IPS DF 19.7 (cell line): ENCODE data around the gene USP17L29.
"Not testable (repeated sequence)": the region's sequence is repeated elsewhere in the genome, so short reads cannot be mapped to it uniquely, and the experiment has no call there.

ENCODE experiments used
- DNase-seq: peaks from one replicate; pipeline ENCODE4 v3.0.0-alpha.2; 2013; ENCODE audit warnings: low read depth, low spot score

Gene USP17L29

DNA sequence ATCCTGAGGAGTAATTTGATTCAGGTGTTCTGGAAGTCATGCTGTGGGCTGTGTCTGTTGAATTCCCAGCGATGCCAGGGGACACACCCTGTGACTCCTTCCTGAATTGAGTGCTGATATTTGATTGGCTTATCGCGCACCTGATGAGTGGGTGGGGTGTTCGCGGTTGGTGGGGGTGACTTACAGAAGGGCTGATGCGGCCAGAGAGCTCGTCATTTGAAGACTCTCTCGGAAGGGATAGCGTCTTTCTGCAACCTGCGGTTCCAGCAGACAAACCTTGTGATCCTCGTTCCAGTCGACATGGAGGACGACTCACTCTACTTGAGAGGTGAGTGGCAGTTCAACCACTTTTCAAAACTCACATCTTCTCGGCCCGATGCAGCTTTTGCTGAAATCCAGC is at the start of gene USP17L29:
Gene USP17L29, plus strand, starts transcription at position 301 of the 400 bp plus-strand sequence. Its CDS starts 0 bp downstream, at position 301.
- not testable (repeated sequence) for DNase-seq

DNA sequence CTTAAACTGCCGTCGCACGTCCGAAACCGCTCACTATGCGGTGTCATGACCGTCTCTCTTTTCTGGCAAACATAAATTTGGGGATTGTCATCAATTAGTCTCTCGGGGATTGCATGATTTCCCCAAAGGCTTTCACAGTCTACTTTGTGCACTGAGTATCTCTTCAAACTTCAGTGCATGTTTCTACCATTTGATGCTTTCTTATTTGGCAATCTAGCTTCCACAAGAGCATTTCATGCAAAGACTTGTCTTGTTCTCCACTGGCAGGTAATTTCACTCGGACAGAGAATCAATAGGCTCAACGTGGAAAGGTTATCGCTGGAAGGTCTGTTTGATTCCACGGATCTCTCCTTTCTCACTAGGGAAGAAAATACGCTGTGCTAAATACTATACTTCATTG is 29.2 kb upstream of the USP17L29 start:
- DNase-seq, result not testable (repeated sequence)

DNA sequence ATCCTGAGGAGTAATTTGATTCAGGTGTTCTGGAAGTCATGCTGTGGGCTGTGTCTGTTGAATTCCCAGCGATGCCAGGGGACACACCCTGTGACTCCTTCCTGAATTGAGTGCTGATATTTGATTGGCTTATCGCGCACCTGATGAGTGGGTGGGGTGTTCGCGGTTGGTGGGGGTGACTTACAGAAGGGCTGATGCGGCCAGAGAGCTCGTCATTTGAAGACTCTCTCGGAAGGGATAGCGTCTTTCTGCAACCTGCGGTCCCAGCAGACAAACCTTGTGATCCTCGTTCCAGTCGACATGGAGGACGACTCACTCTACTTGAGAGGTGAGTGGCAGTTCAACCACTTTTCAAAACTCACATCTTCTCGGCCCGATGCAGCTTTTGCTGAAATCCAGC is 28.6 kb upstream of the USP17L29 start, which contains the start of gene USP17L24:
Gene USP17L24, plus strand, starts transcription at position 301 of the 400 bp plus-strand sequence. Its CDS starts 0 bp downstream, at position 301.
- not testable (repeated sequence) for DNase-seq

DNA sequence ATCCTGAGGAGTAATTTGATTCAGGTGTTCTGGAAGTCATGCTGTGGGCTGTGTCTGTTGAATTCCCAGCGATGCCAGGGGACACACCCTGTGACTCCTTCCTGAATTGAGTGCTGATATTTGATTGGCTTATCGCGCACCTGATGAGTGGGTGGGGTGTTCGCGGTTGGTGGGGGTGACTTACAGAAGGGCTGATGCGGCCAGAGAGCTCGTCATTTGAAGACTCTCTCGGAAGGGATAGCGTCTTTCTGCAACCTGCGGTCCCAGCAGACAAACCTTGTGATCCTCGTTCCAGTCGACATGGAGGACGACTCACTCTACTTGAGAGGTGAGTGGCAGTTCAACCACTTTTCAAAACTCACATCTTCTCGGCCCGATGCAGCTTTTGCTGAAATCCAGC is 23.8 kb upstream of the USP17L29 start, which contains the start of gene USP17L25:
Gene USP17L25, plus strand, starts transcription at position 301 of the 400 bp plus-strand sequence. Its CDS starts 0 bp downstream, at position 301.
- not testable (repeated sequence) for DNase-seq

DNA sequence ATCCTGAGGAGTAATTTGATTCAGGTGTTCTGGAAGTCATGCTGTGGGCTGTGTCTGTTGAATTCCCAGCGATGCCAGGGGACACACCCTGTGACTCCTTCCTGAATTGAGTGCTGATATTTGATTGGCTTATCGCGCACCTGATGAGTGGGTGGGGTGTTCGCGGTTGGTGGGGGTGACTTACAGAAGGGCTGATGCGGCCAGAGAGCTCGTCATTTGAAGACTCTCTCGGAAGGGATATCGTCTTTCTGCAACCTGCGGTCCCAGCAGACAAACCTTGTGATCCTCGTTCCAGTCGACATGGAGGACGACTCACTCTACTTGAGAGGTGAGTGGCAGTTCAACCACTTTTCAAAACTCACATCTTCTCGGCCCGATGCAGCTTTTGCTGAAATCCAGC is 19.1 kb upstream of the USP17L29 start, which contains the start of gene USP17L26:
Gene USP17L26, plus strand, starts transcription at position 301 of the 400 bp plus-strand sequence. Its CDS starts 0 bp downstream, at position 301.
- not testable (repeated sequence) for DNase-seq

DNA sequence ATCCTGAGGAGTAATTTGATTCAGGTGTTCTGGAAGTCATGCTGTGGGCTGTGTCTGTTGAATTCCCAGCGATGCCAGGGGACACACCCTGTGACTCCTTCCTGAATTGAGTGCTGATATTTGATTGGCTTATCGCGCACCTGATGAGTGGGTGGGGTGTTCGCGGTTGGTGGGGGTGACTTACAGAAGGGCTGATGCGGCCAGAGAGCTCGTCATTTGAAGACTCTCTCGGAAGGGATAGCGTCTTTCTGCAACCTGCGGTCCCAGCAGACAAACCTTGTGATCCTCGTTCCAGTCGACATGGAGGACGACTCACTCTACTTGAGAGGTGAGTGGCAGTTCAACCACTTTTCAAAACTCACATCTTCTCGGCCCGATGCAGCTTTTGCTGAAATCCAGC is 14.3 kb upstream of the USP17L29 start, which contains the start of gene USP17L5:
Gene USP17L5, plus strand, starts transcription at position 301 of the 400 bp plus-strand sequence. Its CDS starts 0 bp downstream, at position 301.
- DNase-seq, result not testable (repeated sequence)

- DNase-seq, result not testable (repeated sequence)
Measured at GRCh38 chr4:9343848-9344247, 9.6 kb upstream of the USP17L29 start, which contains the start of gene USP17L27. Gene USP17L27, plus strand, starts transcription at chr4:9344148. Its CDS starts 0 bp downstream, at chr4:9344148.

DNA sequence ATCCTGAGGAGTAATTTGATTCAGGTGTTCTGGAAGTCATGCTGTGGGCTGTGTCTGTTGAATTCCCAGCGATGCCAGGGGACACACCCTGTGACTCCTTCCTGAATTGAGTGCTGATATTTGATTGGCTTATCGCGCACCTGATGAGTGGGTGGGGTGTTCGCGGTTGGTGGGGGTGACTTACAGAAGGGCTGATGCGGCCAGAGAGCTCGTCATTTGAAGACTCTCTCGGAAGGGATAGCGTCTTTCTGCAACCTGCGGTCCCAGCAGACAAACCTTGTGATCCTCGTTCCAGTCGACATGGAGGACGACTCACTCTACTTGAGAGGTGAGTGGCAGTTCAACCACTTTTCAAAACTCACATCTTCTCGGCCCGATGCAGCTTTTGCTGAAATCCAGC is 4.8 kb upstream of the USP17L29 start, which contains the start of gene USP17L28:
Gene USP17L28, plus strand, starts transcription at position 301 of the 400 bp plus-strand sequence. Its CDS starts 0 bp downstream, at position 301.
- DNase-seq, result not testable (repeated sequence)

DNA sequence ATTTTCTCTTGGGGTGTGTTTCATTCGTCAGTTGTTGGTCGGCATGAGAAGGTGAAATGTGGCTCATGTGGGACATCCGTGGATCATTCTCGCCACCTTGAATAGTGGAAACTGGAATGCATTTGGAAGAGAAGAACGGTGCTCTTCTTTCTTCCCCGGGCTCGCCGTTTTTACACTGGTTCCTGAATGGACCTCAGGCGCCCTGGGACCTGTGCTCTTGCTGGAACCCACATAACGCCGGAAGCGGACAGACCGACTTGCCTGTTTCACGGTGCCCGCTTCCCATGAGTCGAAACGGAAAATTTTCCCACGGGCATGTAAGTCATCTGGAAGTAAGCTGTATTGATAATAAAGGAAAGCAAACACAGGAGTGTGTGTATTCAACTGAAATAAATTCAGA is 2.6 kb upstream of the USP17L29 start:
- not testable (repeated sequence) for DNase-seq

GRCh38 chr4:9362829-9363228 is 9.4 kb downstream of the USP17L29 start, which contains the start of gene USP17L30:
Gene USP17L30, plus strand, starts transcription at chr4:9363129. Its CDS starts 0 bp downstream, at chr4:9363129.
- DNase-seq, result not testable (repeated sequence)

- DNase-seq, result not testable (repeated sequence)
Measured at GRCh38 chr4:9379881-9380280, 26.4 kb downstream of the USP17L29 start.

- DNase-seq, result not testable (repeated sequence)
Measured at GRCh38 chr4:9381012-9381534, 27.6 kb downstream of the USP17L29 start.

- DNase-seq, result no peak
Measured at GRCh38 chr4:9384126-9384525, 30.7 kb downstream of the USP17L29 start.

DNA sequence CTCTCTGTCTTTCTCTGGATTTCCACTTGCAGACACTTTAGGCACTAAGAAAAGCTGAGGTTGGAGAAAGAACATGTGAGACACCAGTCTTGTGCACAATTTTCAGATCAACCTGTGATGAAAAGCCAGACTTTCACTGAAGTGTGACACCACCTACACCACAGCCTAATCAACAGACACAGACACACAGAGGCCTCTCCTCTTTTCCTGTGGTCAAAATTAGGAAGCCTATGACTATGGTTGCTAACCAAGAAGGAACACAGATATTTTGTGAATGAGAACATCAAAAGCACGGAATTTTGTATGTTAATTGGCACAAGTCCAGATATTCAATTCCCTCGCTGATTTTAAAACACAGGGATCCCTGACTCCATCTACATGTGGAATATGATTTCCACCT is 35.6 kb downstream of the USP17L29 start:
- DNase-seq, result not testable (repeated sequence)
